ENCODE data around the gene NWD2. TPM values are rescaled to one million over a fixed set of nuclear protein-coding genes. Genes with fewer than 3 reads are reported as not detected.

NWD2 gene
- total RNA-seq, 1 experiment from 2014 or later, result not detected

GRCh38 chr4:37268319-37268718, 23.8 kb downstream of the NWD2 start:
- DNase-seq (ENCODE audit: low read depth, low spot score), result no peak

DNA sequence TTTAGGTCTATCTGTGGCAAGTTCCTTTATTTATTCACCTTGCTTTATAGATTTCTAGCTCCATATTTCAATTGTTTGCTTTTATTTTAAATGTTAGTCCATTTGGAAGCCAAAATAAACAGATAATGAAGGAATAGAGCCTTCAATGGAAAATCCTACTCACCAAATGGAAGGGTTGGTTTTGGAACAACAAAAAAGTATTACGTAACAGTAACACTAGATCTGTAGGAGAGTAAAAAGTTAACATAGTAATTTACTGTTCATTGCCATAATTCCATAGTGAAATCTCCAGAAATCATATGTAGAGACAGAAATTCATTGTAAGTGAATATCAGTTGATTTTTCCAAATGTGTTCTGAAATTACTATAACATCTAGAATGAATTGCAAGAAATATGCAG, 34.6 kb downstream of the NWD2 start:
- DNase-seq (ENCODE audit: low read depth, low spot score), result no peak
- in situ Hi-C loops (cut with HindIII; ENCODE audit: low pct_unique_long_range_greater_than_20kb, low sequenced_read_pairs), result no loop called here

More at GRCh38 chr4:37268319-37268718, 23.8 kb downstream of the NWD2 start:
- in situ Hi-C loops (cut with HindIII; ENCODE audit: low pct_unique_long_range_greater_than_20kb, low sequenced_read_pairs), result no loop called here

GRCh38 chr4:37279894-37280592, 35.5 kb downstream of the NWD2 start:
- no peak for DNase-seq (ENCODE audit: low read depth, low spot score)
- in situ Hi-C loops (cut with HindIII; ENCODE audit: low pct_unique_long_range_greater_than_20kb, low sequenced_read_pairs), result no loop called here

DNA sequence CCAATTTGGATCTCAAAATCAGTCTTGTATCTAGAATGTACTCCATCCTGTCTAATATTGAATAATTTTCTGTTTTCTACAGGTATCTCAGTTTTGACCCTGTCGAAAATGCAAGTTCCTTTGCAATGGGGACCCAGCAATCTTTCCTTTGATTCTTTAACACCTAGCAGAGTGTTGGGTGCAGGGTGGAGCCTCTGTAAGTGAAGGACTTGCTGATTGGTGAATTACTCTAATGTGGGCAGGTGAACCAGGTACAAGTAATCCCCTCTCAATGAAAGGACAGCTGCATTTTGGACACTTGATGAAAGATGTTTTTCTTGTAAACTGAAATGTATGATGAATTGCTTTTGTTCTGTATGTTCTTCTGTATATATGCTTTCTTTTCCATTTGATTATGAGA, 54.9 kb downstream of the NWD2 start:
- no peak for DNase-seq (ENCODE audit: low read depth, low spot score)

GRCh38 chr4:37304612-37305011, 60.1 kb downstream of the NWD2 start:
- no peak for DNase-seq (ENCODE audit: low read depth, low spot score)
- in situ Hi-C loops (cut with HindIII; ENCODE audit: low pct_unique_long_range_greater_than_20kb, low sequenced_read_pairs), result no loop called here

More for the DNA sequence above, 54.9 kb downstream of the NWD2 start:
- in situ Hi-C loops (cut with HindIII; ENCODE audit: low pct_unique_long_range_greater_than_20kb, low sequenced_read_pairs), result no loop called here

GRCh38 chr4:37305984-37306383, 61.4 kb downstream of the NWD2 start:
- DNase-seq (ENCODE audit: low read depth, low spot score), result no peak
- in situ Hi-C loops (cut with HindIII; ENCODE audit: low pct_unique_long_range_greater_than_20kb, low sequenced_read_pairs), result no loop called here

- in situ Hi-C loops (cut with HindIII; ENCODE audit: low pct_unique_long_range_greater_than_20kb, low sequenced_read_pairs), result no loop called here
- DNase-seq (ENCODE audit: low read depth, low spot score), result no peak
Observed at GRCh38 chr4:37317104-37317643, 72.6 kb downstream of the NWD2 start.

- in situ Hi-C loops (cut with HindIII; ENCODE audit: low pct_unique_long_range_greater_than_20kb, low sequenced_read_pairs), result no loop called here
- no peak for DNase-seq (ENCODE audit: low read depth, low spot score)
Observed at GRCh38 chr4:37320513-37321235, 76.1 kb downstream of the NWD2 start.

GRCh38 chr4:37322122-37322521, 77.6 kb downstream of the NWD2 start:
- in situ Hi-C loops (cut with HindIII; ENCODE audit: low pct_unique_long_range_greater_than_20kb, low sequenced_read_pairs), result no loop called here
- DNase-seq (ENCODE audit: low read depth, low spot score), result no peak

DNA sequence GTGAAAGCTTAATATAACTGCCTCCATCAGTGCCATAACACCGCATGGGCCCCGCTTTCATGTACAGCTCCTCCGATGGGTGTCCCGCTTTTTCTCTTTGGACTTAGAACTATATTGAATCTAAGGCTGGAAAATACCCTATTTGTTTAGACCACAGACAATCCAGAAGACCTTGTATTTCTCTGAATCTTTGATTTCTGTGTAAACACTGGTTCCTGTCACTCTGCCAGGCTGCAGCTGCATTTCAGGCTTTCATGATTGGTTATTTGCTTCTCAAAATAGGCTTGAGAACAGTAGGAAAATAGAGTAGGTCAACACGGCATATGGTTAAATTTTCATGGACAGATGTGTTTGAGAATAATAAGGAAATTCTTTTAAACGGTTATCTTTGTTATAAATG, 80.0 kb downstream of the NWD2 start:
- in situ Hi-C loops (cut with HindIII; ENCODE audit: low pct_unique_long_range_greater_than_20kb, low sequenced_read_pairs), result no loop called here
- DNase-seq (ENCODE audit: low read depth, low spot score), result no peak

GRCh38 chr4:37326852-37327251, 82.3 kb downstream of the NWD2 start:
- in situ Hi-C loops (cut with HindIII; ENCODE audit: low pct_unique_long_range_greater_than_20kb, low sequenced_read_pairs), result no loop called here

GRCh38 chr4:37338972-37339371, 94.4 kb downstream of the NWD2 start:
- DNase-seq (ENCODE audit: low read depth, low spot score), result no peak
- in situ Hi-C loops (cut with HindIII; ENCODE audit: low pct_unique_long_range_greater_than_20kb, low sequenced_read_pairs), result no loop called here

More at GRCh38 chr4:37326852-37327251, 82.3 kb downstream of the NWD2 start:
- DNase-seq (ENCODE audit: low read depth, low spot score), result no peak

DNA sequence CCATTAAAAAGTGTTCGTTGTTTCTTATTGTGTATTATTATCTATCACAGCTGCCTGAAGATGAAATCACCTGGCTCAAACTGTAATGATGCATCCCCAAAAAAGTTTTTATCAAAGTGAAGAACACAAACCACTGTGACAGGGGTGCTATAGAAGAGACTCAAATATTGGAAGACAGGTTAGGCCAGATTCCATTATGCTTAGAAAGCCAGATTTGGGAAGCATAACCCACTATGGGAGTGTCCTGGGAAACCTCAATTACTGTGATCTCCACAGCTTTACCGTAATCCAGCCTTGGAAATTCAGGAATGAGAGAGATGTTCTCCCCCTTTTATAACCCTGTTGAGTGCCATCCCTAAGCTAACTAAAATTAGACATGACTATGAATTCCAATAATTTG, 114.2 kb downstream of the NWD2 start:
- DNase-seq (ENCODE audit: low read depth, low spot score), result no peak
- in situ Hi-C loops (cut with HindIII; ENCODE audit: low pct_unique_long_range_greater_than_20kb, low sequenced_read_pairs), result no loop called here

DNA sequence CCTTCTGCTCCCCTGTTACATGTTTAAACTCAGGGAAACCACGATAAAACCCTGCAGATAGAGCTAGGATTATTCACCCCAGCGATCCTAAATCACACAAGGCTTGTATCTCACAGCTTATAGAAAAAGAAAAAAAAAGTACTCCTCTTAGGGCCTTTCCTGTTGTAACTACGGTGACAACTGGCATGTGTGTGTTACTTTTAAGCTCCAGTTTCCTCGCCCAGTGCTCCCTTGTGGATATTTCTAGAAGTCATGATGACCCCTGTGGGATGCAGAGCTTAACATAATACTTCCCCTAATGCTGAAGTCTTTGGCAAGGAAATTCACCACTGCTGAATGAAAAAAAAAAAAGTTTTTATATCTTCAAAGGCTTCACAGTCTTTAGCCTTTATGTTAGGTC, 114.7 kb downstream of the NWD2 start:
- DNase-seq (ENCODE audit: low read depth, low spot score), result no peak
- in situ Hi-C loops (cut with HindIII; ENCODE audit: low pct_unique_long_range_greater_than_20kb, low sequenced_read_pairs), result no loop called here

- no peak for DNase-seq (ENCODE audit: low read depth, low spot score)
- in situ Hi-C loops (cut with HindIII; ENCODE audit: low pct_unique_long_range_greater_than_20kb, low sequenced_read_pairs), result no loop called here
Observed at GRCh38 chr4:37365888-37366287, 121.3 kb downstream of the NWD2 start.

GRCh38 chr4:37367901-37368300, 123.4 kb downstream of the NWD2 start:
- in situ Hi-C loops (cut with HindIII; ENCODE audit: low pct_unique_long_range_greater_than_20kb, low sequenced_read_pairs), result no loop called here
- DNase-seq (ENCODE audit: low read depth, low spot score), result no peak

GRCh38 chr4:37370052-37370451, 125.5 kb downstream of the NWD2 start:
- in situ Hi-C loops (cut with HindIII; ENCODE audit: low pct_unique_long_range_greater_than_20kb, low sequenced_read_pairs), result no loop called here
- no peak for DNase-seq (ENCODE audit: low read depth, low spot score)

DNA sequence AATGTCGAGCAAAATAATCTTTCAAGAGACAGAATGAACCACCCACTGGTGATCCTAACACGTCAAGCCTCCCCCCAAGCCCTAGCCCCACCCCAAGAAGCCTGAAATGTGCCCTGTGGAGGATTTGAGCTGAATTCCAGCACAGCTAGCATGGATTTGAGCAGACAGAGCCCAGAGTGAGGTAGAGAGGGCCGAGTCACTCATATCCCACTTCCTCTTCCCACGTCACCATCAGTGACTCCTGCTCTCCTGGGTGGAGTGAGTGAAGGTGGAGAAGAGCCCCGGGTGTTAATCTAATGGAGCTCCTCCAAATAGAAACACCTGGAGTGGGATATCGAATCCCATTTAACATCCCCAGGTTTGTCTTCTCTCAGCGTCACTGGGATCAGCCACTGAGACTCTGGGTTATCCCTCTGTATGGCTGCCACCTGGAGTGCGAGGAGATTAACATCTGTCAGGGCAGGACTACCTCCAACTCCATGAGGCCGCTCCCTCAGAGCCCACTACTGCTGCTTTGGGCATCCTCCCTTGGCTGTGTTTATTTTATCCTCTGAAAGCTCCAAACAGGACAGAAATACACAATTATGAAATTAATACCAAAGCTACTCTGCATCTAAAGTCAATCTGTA, 136.6 kb downstream of the NWD2 start:
- in situ Hi-C loops (cut with HindIII; ENCODE audit: low pct_unique_long_range_greater_than_20kb, low sequenced_read_pairs), result no loop called here
- DNase-seq (ENCODE audit: low read depth, low spot score), result no peak

All from SK-MEL-5 (cell line).